ENCODE results near the gene NAALADL2. TPM values are rescaled to one million over a fixed set of nuclear protein-coding genes. Genes with fewer than 3 reads are reported as not detected.

NAALADL2 gene
- total and polyA plus RNA-seq, 4 donors = 0.28 to 4.6 (median 3.1) TPM

DNA sequence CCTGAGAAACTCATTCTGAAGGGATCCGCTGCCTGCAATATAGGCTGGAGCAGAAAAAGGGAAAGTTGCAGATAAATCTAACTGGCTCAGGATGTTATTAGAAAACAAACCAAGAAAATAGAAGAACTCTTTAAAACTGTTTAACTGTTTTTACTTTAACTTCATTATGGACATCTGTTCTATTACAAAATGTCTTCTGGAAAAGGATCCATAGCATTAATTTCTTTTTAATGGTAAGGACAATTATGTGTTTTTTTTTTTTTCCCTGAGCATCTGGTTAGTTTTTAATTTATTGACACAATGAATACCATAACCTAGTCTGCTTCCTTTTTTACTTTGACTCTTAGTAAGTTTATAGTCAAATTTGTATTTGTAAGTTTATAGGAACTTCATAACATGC is 239.5 kb downstream of the NAALADL2 start:
- TF ChIP-seq, protein P1, sequence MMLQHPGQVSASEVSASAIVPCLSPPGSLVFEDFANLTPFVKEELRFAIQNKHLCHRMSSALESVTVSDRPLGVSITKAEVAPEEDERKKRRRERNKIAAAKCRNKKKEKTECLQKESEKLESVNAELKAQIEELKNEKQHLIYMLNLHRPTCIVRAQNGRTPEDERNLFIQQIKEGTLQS (IDR thresholded peaks at IDR 0.05) = no peak
- TF ChIP-seq EGR1 (IDR thresholded peaks at IDR 0.05; ENCODE audit: low read depth in 2 of 2) = no peak
- TF ChIP-seq SP1 (IDR thresholded peaks at IDR 0.05) = no peak
- TF ChIP-seq, protein P2, sequence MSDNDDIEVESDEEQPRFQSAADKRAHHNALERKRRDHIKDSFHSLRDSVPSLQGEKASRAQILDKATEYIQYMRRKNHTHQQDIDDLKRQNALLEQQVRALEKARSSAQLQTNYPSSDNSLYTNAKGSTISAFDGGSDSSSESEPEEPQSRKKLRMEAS (IDR thresholded peaks at IDR 0.05) = no peak
- TF ChIP-seq HNF4A (conservative IDR thresholded peaks at IDR 0.05) = no peak
- no peak for TF ChIP-seq RXRA (IDR thresholded peaks at IDR 0.05)
- no peak for TF ChIP-seq GABPA (IDR thresholded peaks at IDR 0.05 in 1 of 2, conservative IDR thresholded peaks at IDR 0.05 in 1 of 2)
- no peak for TF ChIP-seq FOXA2 (IDR thresholded peaks at IDR 0.05)
- TF ChIP-seq, protein P3, sequence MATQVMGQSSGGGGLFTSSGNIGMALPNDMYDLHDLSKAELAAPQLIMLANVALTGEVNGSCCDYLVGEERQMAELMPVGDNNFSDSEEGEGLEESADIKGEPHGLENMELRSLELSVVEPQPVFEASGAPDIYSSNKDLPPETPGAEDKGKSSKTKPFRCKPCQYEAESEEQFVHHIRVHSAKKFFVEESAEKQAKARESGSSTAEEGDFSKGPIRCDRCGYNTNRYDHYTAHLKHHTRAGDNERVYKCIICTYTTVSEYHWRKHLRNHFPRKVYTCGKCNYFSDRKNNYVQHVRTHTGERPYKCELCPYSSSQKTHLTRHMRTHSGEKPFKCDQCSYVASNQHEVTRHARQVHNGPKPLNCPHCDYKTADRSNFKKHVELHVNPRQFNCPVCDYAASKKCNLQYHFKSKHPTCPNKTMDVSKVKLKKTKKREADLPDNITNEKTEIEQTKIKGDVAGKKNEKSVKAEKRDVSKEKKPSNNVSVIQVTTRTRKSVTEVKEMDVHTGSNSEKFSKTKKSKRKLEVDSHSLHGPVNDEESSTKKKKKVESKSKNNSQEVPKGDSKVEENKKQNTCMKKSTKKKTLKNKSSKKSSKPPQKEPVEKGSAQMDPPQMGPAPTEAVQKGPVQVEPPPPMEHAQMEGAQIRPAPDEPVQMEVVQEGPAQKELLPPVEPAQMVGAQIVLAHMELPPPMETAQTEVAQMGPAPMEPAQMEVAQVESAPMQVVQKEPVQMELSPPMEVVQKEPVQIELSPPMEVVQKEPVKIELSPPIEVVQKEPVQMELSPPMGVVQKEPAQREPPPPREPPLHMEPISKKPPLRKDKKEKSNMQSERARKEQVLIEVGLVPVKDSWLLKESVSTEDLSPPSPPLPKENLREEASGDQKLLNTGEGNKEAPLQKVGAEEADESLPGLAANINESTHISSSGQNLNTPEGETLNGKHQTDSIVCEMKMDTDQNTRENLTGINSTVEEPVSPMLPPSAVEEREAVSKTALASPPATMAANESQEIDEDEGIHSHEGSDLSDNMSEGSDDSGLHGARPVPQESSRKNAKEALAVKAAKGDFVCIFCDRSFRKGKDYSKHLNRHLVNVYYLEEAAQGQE (IDR thresholded peaks at IDR 0.05) = no peak
- no peak for TF ChIP-seq JUND (IDR thresholded peaks at IDR 0.05)
- TF ChIP-seq FOXA1 (IDR thresholded peaks at IDR 0.05) = no peak
- Histone ChIP-seq H3K36me3 (ENCODE audit: control insufficient read depth in 4 of 4, insufficient read depth in 3 of 4, low read depth in 1 of 4, low read length in 3 of 4) (no peaks in the 10 kb centered on the region), H3K27ac (ENCODE audit: low read depth in 1 of 2, low read length in 2 of 2) (no peak overlapping the region), H3K27me3 (ENCODE audit: control insufficient read depth in 4 of 4, insufficient read depth in 4 of 4, low read length in 3 of 4) (no peaks in the 10 kb centered on the region), H3K4me3 (ENCODE audit: low read depth in 1 of 3, low read length in 3 of 3) (no peak overlapping the region), H3K4me1 (ENCODE audit: control insufficient read depth in 4 of 4, insufficient read depth in 4 of 4, low read length in 3 of 4) (peaks cover 0 to 5% (median 2%) of the 10 kb centered on the region in 4 donors), H3K9me3 (ENCODE audit: control insufficient read depth in 4 of 4, low read length in 3 of 4) (no peaks in the 10 kb centered on the region), H3K9ac (ENCODE audit: low read depth in 1 of 2, low read length in 2 of 2) (no peak overlapping the region)
- 98% methylated on average over 1 of the region's 1 CpG for WGBS
- DNase-seq (ENCODE audit: low spot score) = no peak

DNA sequence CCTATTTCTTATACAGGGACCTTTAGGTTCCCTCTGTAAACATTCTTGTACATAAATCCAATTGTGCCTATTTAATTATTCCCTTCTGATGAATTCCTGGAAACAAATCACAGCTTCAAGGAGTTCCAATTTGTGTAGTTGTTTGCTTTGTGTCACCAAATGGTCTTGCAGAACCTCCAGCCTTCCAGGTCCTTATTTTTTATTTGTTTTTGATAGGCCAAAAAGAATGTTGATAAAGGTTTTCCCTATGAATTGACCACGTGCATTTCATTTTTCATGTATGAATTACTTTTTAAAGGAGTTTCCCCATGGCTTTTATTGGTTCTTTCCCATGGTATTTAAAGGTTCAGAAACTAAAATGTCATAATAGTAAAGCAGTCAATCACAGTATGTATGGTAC is 243.0 kb downstream of the NAALADL2 start:
- Histone ChIP-seq H3K9ac (ENCODE audit: low read depth in 1 of 2, low read length in 2 of 2) (no peak overlapping the region), H3K4me1 (ENCODE audit: control insufficient read depth in 4 of 4, insufficient read depth in 4 of 4, low read length in 3 of 4) (no peaks in the 10 kb centered on the region), H3K27ac (ENCODE audit: low read depth in 1 of 2, low read length in 2 of 2) (no peak overlapping the region), H3K4me3 (ENCODE audit: low read depth in 1 of 3, low read length in 3 of 3) (no peak overlapping the region), H3K36me3 (ENCODE audit: control insufficient read depth in 4 of 4, insufficient read depth in 3 of 4, low read depth in 1 of 4, low read length in 3 of 4) (no peaks in the 10 kb centered on the region), H3K27me3 (ENCODE audit: control insufficient read depth in 4 of 4, insufficient read depth in 4 of 4, low read length in 3 of 4) (no peaks in the 10 kb centered on the region), H3K9me3 (ENCODE audit: control insufficient read depth in 4 of 4, low read length in 3 of 4) (no peaks in the 10 kb centered on the region)
- no peak for DNase-seq (ENCODE audit: low spot score)
- no peak for TF ChIP-seq EGR1 (IDR thresholded peaks at IDR 0.05; ENCODE audit: low read depth in 2 of 2)
- TF ChIP-seq HNF4G (IDR thresholded peaks at IDR 0.05) = no peak
- no peak for TF ChIP-seq YY1 (IDR thresholded peaks at IDR 0.05)
- no peak for TF ChIP-seq SP1 (IDR thresholded peaks at IDR 0.05)
- TF ChIP-seq RXRA (IDR thresholded peaks at IDR 0.05) = no peak
- no peak for TF ChIP-seq FOXA2 (IDR thresholded peaks at IDR 0.05)
- TF ChIP-seq FOXA1 (IDR thresholded peaks at IDR 0.05) = no peak
- TF ChIP-seq, protein P4, sequence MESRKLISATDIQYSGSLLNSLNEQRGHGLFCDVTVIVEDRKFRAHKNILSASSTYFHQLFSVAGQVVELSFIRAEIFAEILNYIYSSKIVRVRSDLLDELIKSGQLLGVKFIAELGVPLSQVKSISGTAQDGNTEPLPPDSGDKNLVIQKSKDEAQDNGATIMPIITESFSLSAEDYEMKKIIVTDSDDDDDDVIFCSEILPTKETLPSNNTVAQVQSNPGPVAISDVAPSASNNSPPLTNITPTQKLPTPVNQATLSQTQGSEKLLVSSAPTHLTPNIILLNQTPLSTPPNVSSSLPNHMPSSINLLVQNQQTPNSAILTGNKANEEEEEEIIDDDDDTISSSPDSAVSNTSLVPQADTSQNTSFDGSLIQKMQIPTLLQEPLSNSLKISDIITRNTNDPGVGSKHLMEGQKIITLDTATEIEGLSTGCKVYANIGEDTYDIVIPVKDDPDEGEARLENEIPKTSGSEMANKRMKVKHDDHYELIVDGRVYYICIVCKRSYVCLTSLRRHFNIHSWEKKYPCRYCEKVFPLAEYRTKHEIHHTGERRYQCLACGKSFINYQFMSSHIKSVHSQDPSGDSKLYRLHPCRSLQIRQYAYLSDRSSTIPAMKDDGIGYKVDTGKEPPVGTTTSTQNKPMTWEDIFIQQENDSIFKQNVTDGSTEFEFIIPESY (IDR thresholded peaks at IDR 0.05) = no peak
- TF ChIP-seq TAF1 (conservative IDR thresholded peaks at IDR 0.05) = no peak
- no peak for TF ChIP-seq HNF4A (conservative IDR thresholded peaks at IDR 0.05)
- no peak for TF ChIP-seq NR2F2 (IDR thresholded peaks at IDR 0.05)
- TF ChIP-seq, protein P1 (IDR thresholded peaks at IDR 0.05) = no peak
- TF ChIP-seq, protein P2 (IDR thresholded peaks at IDR 0.05) = no peak
- TF ChIP-seq, protein P5, sequence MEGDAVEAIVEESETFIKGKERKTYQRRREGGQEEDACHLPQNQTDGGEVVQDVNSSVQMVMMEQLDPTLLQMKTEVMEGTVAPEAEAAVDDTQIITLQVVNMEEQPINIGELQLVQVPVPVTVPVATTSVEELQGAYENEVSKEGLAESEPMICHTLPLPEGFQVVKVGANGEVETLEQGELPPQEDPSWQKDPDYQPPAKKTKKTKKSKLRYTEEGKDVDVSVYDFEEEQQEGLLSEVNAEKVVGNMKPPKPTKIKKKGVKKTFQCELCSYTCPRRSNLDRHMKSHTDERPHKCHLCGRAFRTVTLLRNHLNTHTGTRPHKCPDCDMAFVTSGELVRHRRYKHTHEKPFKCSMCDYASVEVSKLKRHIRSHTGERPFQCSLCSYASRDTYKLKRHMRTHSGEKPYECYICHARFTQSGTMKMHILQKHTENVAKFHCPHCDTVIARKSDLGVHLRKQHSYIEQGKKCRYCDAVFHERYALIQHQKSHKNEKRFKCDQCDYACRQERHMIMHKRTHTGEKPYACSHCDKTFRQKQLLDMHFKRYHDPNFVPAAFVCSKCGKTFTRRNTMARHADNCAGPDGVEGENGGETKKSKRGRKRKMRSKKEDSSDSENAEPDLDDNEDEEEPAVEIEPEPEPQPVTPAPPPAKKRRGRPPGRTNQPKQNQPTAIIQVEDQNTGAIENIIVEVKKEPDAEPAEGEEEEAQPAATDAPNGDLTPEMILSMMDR (IDR thresholded peaks at IDR 0.05; ENCODE audit: low read depth, low read length, missing input control) = no peak
- WGBS = 67% methylated on average over 1 of the region's 1 CpG

All from liver (tissue), 9 donors.